RWPE2 (cell line): Measurements from ENCODE around the gene FBLN2.

Experiments used
- ATAC-seq: fragments of 200-7000 bp; cut with Tn5 transposase; 3 replicates; pipeline ENCODE4 v1.9.1; 2021; ENCODE audit warnings: low read depth
- DNase-seq: peaks from one replicate; pipeline ENCODE4 v3.0.0-alpha.2; 2020; ENCODE audit warnings: low spot score
- H3K27ac ChIP-seq: fragments of 450-650 bp; 2 replicates; pipeline ENCODE4 v1.5.1; 2017; ENCODE audit warnings: mild to moderate bottlenecking; ENCODE audit not compliant: poor library complexity, severe bottlenecking
- H3K27me3 ChIP-seq: fragments of 250-450 bp; sonication (Bioruptor Pico); 2 replicates; pipeline ENCODE4 v1.5.1; 2021; ENCODE audit warnings: mild to moderate bottlenecking, moderate library complexity; ENCODE audit not compliant: insufficient read depth, poor library complexity, severe bottlenecking
- H3K36me3 ChIP-seq: fragments of 250-450 bp; sonication (Bioruptor Pico); 2 replicates; pipeline ENCODE4 v1.5.1; 2020; ENCODE audit warnings: low read depth, mild to moderate bottlenecking, moderate library complexity
- H3K4me1 ChIP-seq: fragments of 250-450 bp; sonication (Bioruptor Pico); 2 replicates; pipeline ENCODE4 v1.5.1; 2021; ENCODE audit warnings: mild to moderate bottlenecking, moderate library complexity; ENCODE audit not compliant: insufficient read depth, poor library complexity, severe bottlenecking
- H3K4me3 ChIP-seq: fragments of 250-450 bp; sonication (Bioruptor Pico); 2 replicates; pipeline ENCODE4 v1.5.1; 2021; ENCODE audit warnings: mild to moderate bottlenecking, moderate library complexity; ENCODE audit not compliant: severe bottlenecking
- H3K9me3 ChIP-seq: fragments of 250-450 bp; sonication (Bioruptor Pico); 2 replicates; pipeline ENCODE4 v1.5.1; 2021; ENCODE audit warnings: mild to moderate bottlenecking, moderate library complexity; ENCODE audit not compliant: severe bottlenecking
- TF ChIP-seq, protein P1 (sequence below): fragments of 450-650 bp; IDR thresholded peaks from one replicate; pipeline ENCODE4 v1.5.1; 2017; ENCODE audit warnings: mild to moderate bottlenecking, moderate library complexity; ENCODE audit not compliant: poor library complexity, severe bottlenecking

Gene FBLN2

DNA sequence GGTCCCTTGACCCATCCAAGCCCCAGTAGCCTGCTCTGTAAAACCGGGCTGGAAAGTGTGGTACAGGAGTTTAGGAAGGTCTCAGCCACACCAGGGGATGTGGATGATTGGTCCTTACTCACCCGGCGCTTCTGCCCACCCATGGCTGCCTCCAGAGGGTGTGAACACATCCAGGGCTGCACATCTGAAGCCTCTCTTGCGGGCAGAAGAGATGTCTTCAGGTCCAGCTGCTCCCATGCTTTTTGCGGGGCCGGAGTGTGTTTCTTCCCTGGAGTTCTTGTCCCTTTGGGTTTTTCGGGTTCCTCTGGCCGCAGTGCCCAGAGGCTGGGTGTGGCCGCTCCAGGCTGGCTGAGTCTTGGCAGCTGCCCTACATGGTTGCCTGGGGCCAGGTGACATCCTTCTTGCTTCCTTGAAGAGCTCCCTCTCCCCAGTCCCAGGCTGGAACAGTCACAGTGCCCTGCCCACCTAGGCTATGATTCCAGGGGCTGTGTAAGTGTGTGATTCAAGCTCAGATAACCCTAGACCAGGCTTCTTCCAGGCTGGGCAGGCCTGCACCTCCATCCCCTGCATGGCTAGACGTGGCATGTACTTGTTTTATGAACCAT lies 34.9 kb upstream of the FBLN2 start:
- TF ChIP-seq, protein P1, sequence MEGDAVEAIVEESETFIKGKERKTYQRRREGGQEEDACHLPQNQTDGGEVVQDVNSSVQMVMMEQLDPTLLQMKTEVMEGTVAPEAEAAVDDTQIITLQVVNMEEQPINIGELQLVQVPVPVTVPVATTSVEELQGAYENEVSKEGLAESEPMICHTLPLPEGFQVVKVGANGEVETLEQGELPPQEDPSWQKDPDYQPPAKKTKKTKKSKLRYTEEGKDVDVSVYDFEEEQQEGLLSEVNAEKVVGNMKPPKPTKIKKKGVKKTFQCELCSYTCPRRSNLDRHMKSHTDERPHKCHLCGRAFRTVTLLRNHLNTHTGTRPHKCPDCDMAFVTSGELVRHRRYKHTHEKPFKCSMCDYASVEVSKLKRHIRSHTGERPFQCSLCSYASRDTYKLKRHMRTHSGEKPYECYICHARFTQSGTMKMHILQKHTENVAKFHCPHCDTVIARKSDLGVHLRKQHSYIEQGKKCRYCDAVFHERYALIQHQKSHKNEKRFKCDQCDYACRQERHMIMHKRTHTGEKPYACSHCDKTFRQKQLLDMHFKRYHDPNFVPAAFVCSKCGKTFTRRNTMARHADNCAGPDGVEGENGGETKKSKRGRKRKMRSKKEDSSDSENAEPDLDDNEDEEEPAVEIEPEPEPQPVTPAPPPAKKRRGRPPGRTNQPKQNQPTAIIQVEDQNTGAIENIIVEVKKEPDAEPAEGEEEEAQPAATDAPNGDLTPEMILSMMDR: no peak
- H3K36me3 ChIP-seq: no peaks in the 10 kb centered on the region
- DNase-seq: no peak
- no peaks in the 10 kb centered on the region for H3K9me3 ChIP-seq
- H3K27me3 ChIP-seq: no peaks in the 10 kb centered on the region
- no peak overlapping the region for H3K4me3 ChIP-seq
- peak; percentile 58 for ATAC-seq
- peaks cover 12% of the 10 kb centered on the region for H3K4me1 ChIP-seq
- peak overlapping the region; percentile 29 for H3K27ac ChIP-seq

DNA sequence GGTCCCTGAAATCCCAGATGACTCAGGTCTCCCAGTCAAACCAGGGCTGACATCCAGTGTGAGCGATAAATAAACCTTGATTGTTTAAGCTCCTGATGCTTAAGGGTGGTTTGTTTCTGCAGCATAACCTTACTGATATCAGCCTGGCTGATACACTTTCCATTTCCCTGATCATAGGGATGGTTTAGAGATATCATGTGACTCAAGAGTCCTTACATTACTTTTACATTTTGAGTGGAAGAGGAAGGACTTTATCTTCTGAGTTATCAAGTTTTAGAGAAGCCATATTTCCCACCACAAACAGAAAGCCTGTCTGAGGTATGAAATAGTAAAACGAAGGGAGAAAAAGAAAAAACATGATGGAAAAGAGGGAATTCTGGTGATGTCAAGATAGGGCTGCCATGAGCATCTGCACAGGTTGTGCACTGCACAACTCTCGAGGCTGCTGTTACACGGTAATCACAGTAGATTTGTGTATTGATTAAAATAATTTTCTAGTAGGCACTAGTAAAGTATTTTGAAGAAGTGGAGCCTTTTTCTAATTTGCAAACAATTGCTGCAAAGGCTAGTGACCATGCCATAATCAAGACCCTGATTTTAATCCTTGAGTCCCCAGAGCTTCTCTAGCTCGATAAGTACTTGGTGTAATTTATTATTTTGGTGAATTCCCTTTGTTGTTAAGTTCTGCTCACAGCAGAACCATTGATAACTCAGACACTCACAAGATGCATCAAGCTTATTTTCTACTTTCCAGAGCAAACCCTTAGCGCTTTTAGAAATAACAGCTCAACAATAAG lies 34.1 kb upstream of the FBLN2 start:
- TF ChIP-seq, protein P1: no peak
- no peaks in the 10 kb centered on the region for H3K36me3 ChIP-seq
- ATAC-seq: no peak
- no peak overlapping the region for H3K4me3 ChIP-seq
- no peaks in the 10 kb centered on the region for H3K27me3 ChIP-seq
- H3K27ac ChIP-seq: peak overlapping the region; percentile 29
- no peak for DNase-seq
- no peaks in the 10 kb centered on the region for H3K9me3 ChIP-seq
- peaks cover 12% of the 10 kb centered on the region for H3K4me1 ChIP-seq

DNA sequence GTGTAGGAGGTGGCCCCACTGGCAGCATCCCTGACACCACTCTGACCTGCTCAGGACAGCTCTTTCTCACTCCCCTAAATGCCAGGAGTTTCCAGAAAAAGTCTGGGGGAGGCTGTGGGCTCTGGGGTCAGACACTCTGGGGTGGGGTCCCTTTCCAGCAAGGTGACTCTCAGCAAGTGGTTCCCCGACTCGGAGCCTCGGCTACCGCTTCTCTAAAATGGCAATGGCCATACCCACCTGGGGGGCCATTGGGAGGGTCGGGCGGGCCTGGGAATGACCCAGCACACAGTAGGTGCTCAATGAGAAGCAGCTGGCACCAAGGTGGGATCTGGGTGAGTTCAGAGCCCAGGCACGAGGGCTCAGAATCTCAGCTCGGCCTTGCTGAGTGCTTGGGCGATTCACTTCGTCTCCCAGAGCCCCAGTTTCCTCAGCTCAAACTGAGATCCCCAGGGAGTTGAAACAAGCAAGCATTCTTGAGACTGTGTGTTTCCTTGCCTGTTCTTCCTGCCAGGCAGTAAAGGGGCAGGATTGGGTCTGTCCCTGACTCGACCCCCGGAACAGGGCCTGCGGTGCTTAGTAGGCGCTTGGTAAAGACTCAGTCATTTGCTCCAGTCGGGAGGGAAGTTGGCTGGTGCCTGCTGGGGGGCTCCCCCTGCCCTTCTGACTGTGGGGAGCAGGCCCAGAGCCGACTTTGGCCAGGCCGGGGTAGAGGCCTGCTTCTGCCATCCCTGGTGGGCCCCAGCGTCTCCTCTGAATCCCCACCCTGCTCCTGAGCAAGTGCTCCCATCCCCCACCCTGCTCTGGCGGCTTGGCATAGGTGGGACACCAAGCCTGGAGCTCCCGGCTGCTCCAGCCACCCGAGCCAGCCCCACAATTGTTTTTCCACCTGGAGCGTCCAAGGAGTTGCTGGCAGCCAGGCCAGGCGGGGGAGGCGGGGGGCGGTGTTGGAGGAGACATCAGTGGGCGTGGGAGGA lies 32.9 kb upstream of the FBLN2 start:
- TF ChIP-seq, protein P1: no peak

DNA sequence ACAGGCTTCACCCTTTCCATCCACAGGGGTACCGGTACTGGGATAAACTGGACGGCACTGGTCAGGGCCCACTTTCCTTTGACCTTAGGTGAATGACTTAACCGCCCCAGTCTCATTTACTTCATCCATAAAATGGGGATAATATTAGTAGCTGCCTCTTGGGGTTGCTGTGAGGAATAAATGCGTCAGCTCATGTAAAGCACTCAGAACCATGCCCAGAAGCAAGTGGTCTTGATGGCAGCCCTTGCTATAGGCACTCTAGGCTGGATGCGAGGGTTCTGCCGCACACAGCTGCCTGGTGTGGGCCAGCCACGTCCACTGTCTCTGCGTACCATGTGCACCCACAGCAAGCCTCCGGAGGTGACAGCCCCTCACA lies 32.2 kb upstream of the FBLN2 start:
- TF ChIP-seq, protein P1: no peak
- H3K4me3 ChIP-seq: no peak overlapping the region
- H3K4me1 ChIP-seq: peaks cover 12% of the 10 kb centered on the region
- no peaks in the 10 kb centered on the region for H3K9me3 ChIP-seq
- no peaks in the 10 kb centered on the region for H3K36me3 ChIP-seq
- no peaks in the 10 kb centered on the region for H3K27me3 ChIP-seq
- DNase-seq (no peak), ATAC-seq (no peak)
- no peak overlapping the region for H3K27ac ChIP-seq

More for the DNA sequence above, 32.9 kb upstream of the FBLN2 start:
- ATAC-seq: no peak
- Histone ChIP-seq H3K4me1 (peaks cover 12% of the 10 kb centered on the region), H3K4me3 (no peak overlapping the region), H3K9me3 (no peaks in the 10 kb centered on the region), H3K36me3 (no peaks in the 10 kb centered on the region), H3K27me3 (no peaks in the 10 kb centered on the region), H3K27ac (no peak overlapping the region)
- DNase-seq: no peak
